ENCODE data around the gene AVEN.

GRCh38 chr15:33987444-33987843 lies 51.6 kb downstream of the AVEN start:
- TF ChIP-seq CTCF (conservative IDR thresholded peaks at IDR 0.05; ENCODE audit: low read depth, low read length): no peak
- TF ChIP-seq BHLHE40 (IDR thresholded peaks at IDR 0.05; ENCODE audit: low read depth, low read length): no peak
- TF ChIP-seq FOS (IDR thresholded peaks at IDR 0.05; ENCODE audit: low read depth, low read length): no peak
- no peak for TF ChIP-seq POLR2A (IDR thresholded peaks at IDR 0.05; ENCODE audit: low read depth, low read length)
- TF ChIP-seq SMC3 (IDR thresholded peaks at IDR 0.05; ENCODE audit: low read depth, low read length): no peak
- no peak for TF ChIP-seq RFX5 (IDR thresholded peaks at IDR 0.05; ENCODE audit: low read depth, low read length)
- TF ChIP-seq, protein P1, sequence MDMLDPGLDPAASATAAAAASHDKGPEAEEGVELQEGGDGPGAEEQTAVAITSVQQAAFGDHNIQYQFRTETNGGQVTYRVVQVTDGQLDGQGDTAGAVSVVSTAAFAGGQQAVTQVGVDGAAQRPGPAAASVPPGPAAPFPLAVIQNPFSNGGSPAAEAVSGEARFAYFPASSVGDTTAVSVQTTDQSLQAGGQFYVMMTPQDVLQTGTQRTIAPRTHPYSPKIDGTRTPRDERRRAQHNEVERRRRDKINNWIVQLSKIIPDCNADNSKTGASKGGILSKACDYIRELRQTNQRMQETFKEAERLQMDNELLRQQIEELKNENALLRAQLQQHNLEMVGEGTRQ (IDR thresholded peaks at IDR 0.05; ENCODE audit: low read depth, low read length): no peak
- TF ChIP-seq MAZ (IDR thresholded peaks at IDR 0.05; ENCODE audit: borderline replicate concordance, low read depth, low read length): no peak
- TF ChIP-seq MXI1 (IDR thresholded peaks at IDR 0.05; ENCODE audit: borderline replicate concordance, low read depth, low read length): no peak

Data from IMR-90 (cell line).